B cell (primary cell): ENCODE measurements around the gene RGR. TPM values are rescaled to one million over a fixed set of nuclear protein-coding genes. Genes with fewer than 3 reads are reported as not detected.

Source experiments
- ATAC-seq: fragments of 200-7000 bp; cut with Tn5 transposase; one replicate; pipeline ENCODE4 v1.10.0; 2021; ENCODE audit warnings: low read depth, mild to moderate bottlenecking, moderate number of reproducible peaks, moderate library complexity
- CTCF ChIA-PET: fragments of 350-600 bp; sonication (Branson Sonifier 250); formaldehyde crosslinking; loops from one replicate; lab custom pipeline; 2021; ENCODE audit warnings: antibody characterized with exemption, inconsistent platforms; lab: Charles Lee
- POLR2A ChIA-PET: fragments of 350-600 bp; sonication (Branson Sonifier 250); formaldehyde crosslinking; loops from one replicate; lab custom pipeline; 2021; ENCODE audit warnings: antibody characterized with exemption; lab: Charles Lee
- DNase-seq: peaks from one replicate; pipeline ENCODE4 v3.0.0; 2013
- H2AFZ ChIP-seq: 2 replicates; pipeline ENCODE4 v1.6.1; 2012; ENCODE audit warnings: mild to moderate bottlenecking, low read depth, low read length; ENCODE audit not compliant: insufficient read depth, poor library complexity, severe bottlenecking
- H3K27ac ChIP-seq, 2 donors: 1 replicate in 1 of 2; 2 replicates in 1 of 2; pipeline ENCODE4 v1.5.1; 2012 to 2013; ENCODE audit warnings: low read length in 2 of 2, mild to moderate bottlenecking in 2 of 2, moderate library complexity in 1 of 2
- H3K27me3 ChIP-seq, 4 experiments: fragments of 200-600 bp in 1 of 4; sonication (generic) in 1 of 4; replicated peaks in 1 of 4; 1 replicate in 2 of 4; 2 replicates in 2 of 4; pipeline versions ENCODE4 v1.6.1 to v1.7.0; 2013 to 2016; ENCODE audit warnings: low read length in 3 of 4, mild to moderate bottlenecking in 2 of 4, mixed read lengths in 1 of 4, moderate library complexity in 1 of 4; ENCODE audit not compliant: insufficient read depth in 4 of 4, control insufficient read depth in 3 of 4; ENCODE audit errors: control extremely low read depth in 1 of 4
- H3K36me3 ChIP-seq, 2 experiments: replicated peaks in 1 of 2; 1 replicate in 1 of 2; 2 replicates in 1 of 2; pipeline versions ENCODE4 v1.6.1 to v1.7.1; 2013; ENCODE audit warnings: low read length in 1 of 2; ENCODE audit not compliant: insufficient read depth in 2 of 2, control insufficient read depth in 1 of 2; ENCODE audit errors: control extremely low read depth in 1 of 2, extremely low read depth in 1 of 2
- H3K4me1 ChIP-seq, 2 donors: fragments of 200-600 bp in 1 of 2; sonication (generic) in 1 of 2; 1 replicate in 1 of 2; 2 replicates in 1 of 2; pipeline versions ENCODE4 v1.5.1 to v1.6.1; 2013 to 2017; ENCODE audit warnings: low read length in 2 of 2; ENCODE audit not compliant: control insufficient read depth in 2 of 2, insufficient read depth in 2 of 2
- H3K4me2 ChIP-seq: replicated peaks from 2 replicates; pipeline ENCODE3; 2012; ENCODE audit warnings: mild to moderate bottlenecking, low read depth, low read length; ENCODE audit not compliant: poor library complexity, severe bottlenecking
- H3K4me3 ChIP-seq, 5 experiments: fragments of 200-600 bp in 1 of 5; sonication (generic) in 1 of 5; 1 replicate in 3 of 5; 2 replicates in 2 of 5; pipeline versions ENCODE4 v1.5.1 to v1.7.0; 2011 to 2016; ENCODE audit warnings: low read length in 4 of 5, mild to moderate bottlenecking in 4 of 5, low read depth in 2 of 5, control low read depth in 1 of 5, moderate library complexity in 1 of 5; ENCODE audit not compliant: insufficient read depth in 1 of 5; ENCODE audit errors: control extremely low read depth in 1 of 5, extremely low read depth in 1 of 5
- H3K79me2 ChIP-seq: fragments of 200-600 bp; sonication (generic); one replicate; pipeline ENCODE4 v1.6.0; 2016; ENCODE audit warnings: low read length; ENCODE audit not compliant: control insufficient read depth, insufficient read depth
- H3K9ac ChIP-seq: fragments of 200-600 bp; sonication (generic); 2 replicates; pipeline ENCODE4 v1.6.1; 2017; ENCODE audit warnings: mild to moderate bottlenecking, low read length, moderate library complexity
- H3K9me3 ChIP-seq, 3 donors: one replicate each; pipeline versions ENCODE4 v1.6.1 to v1.7.1; 2013; ENCODE audit warnings: low read length in 2 of 3; ENCODE audit not compliant: control insufficient read depth in 2 of 3, insufficient read depth in 1 of 3; ENCODE audit errors: control extremely low read depth in 1 of 3
- H4K20me1 ChIP-seq: 2 replicates; pipeline ENCODE4 v1.6.0; 2012; ENCODE audit warnings: mild to moderate bottlenecking, low read length; ENCODE audit not compliant: insufficient read depth, control insufficient read depth, poor library complexity, severe bottlenecking
- H3K27ac Mint-ChIP-seq: one replicate; pipeline ENCODE4 v1.8.0; 2021; ENCODE audit warnings: mixed read lengths
- H3K27me3 Mint-ChIP-seq: one replicate; pipeline ENCODE4 v1.8.0; 2021; ENCODE audit warnings: mixed read lengths
- H3K4me1 Mint-ChIP-seq: one replicate; pipeline ENCODE4 v1.8.0; 2021; ENCODE audit warnings: mixed read lengths
- H3K4me3 Mint-ChIP-seq: one replicate; pipeline ENCODE4 v1.8.0; 2021; ENCODE audit warnings: mixed read lengths
- H3K9me3 Mint-ChIP-seq: one replicate; pipeline ENCODE4 v1.8.0; 2022; ENCODE audit warnings: mixed read lengths; ENCODE audit not compliant: insufficient read depth
- CTCF ChIP-seq: fragments of 200-600 bp; IDR thresholded peaks from one replicate; pipeline ENCODE4 v1.8.0; 2022; ENCODE audit warnings: antibody characterized with exemption, mild to moderate bottlenecking
- EZH2 ChIP-seq: IDR thresholded peaks from 2 replicates; pipeline ENCODE4 v1.6.1; 2012; ENCODE audit warnings: borderline replicate concordance, low read depth, mild to moderate bottlenecking, moderate library complexity, low read length; ENCODE audit not compliant: insufficient read depth, poor library complexity, severe bottlenecking
- WGBS: methylation state at CpG from one replicate; pipeline ENCODE4 v1.1.5; 2013; ENCODE audit warnings: missing lambda C conversion rate; ENCODE audit not compliant: insufficient coverage; 5-methylcytosine and 5-hydroxymethylcytosine counted together
- intact Hi-C: fragments of 100-400 bp; cut with micrococcal nuclease; formaldehyde crosslinking; loops from one replicate; pipeline ENCODE4 v1.10.0; 2022
- polyA plus RNA-seq: library from polyadenylated mRNA; depleted of rRNA; stranded (reverse); fragments of >200 nt; gene quantifications from 2 replicates; pipeline ENCODE4 v1.2.3, GENCODE V29; 2012
- total RNA-seq, 2 donors: library from RNA; stranded (reverse); fragments of 120-200 nt in 1 of 2; gene quantifications; 1 replicate in 1 of 2; 2 replicates in 1 of 2; pipeline versions ENCODE4 v1.2.3 to v1.2.4, GENCODE V29; 2013 to 2022

The RGR gene
- total and polyA plus RNA-seq, 2 donors (not counting 1 experiment from before 2014, with no cell fraction given): not detected

GRCh38 chr10:84289521-84290200, 44.8 kb downstream of the RGR start:
- Histone ChIP-seq H3K4me2 (no peak overlapping the region), H3K27ac (no peak overlapping the region), H4K20me1 (no peaks in the 10 kb centered on the region), H3K27me3 (peaks cover 0 to 4% (median 0%) of the 10 kb centered on the region in 4 experiments), H3K4me3 (no peak overlapping the region), H3K79me2 (no peaks in the 10 kb centered on the region), H3K36me3 (no peaks in the 10 kb centered on the region), H3K9ac (no peak overlapping the region), H3K4me1 (no peaks in the 10 kb centered on the region), H3K9me3 (peaks cover 0 to 1% (median 0%) of the 10 kb centered on the region in 3 donors), H2AFZ (no peak overlapping the region)
- no peaks in the 10 kb centered on the region for H3K4me1 Mint-ChIP-seq
- no peak for ATAC-seq
- WGBS: 86% methylated on average over 1 of the region's 1 CpG
- intact Hi-C loops: no loop called here
- no peak overlapping the region for H3K27ac Mint-ChIP-seq
- ChIA-PET CTCF (interaction anchor here (1.4 kb wide), 1 partner anchor 28 kb away, joined by 3 read pairs; no protein-coding TSS in a partner anchor), POLR2A (no interaction called here)
- no peak for DNase-seq
- TF ChIP-seq CTCF: no peak
- no peak for TF ChIP-seq EZH2
- peaks cover 11% of the 10 kb centered on the region for H3K27me3 Mint-ChIP-seq
- no peaks in the 10 kb centered on the region for H3K9me3 Mint-ChIP-seq
- no peak overlapping the region for H3K4me3 Mint-ChIP-seq

GRCh38 chr10:84290235-84290634, 45.4 kb downstream of the RGR start:
- no peak for ATAC-seq
- 72% methylated on average over 3 of the region's 3 CpGs for WGBS
- no peak for DNase-seq
- intact Hi-C loops: no loop called here
- Mint-ChIP-seq H3K4me3 (no peak overlapping the region), H3K27ac (no peak overlapping the region), H3K9me3 (no peaks in the 10 kb centered on the region), H3K27me3 (peaks cover 11% of the 10 kb centered on the region), H3K4me1 (no peaks in the 10 kb centered on the region)
- H3K27me3 ChIP-seq: peaks cover 0 to 4% (median 0%) of the 10 kb centered on the region in 4 experiments
- H3K79me2 ChIP-seq: no peaks in the 10 kb centered on the region
- POLR2A ChIA-PET: no interaction called here
- H3K4me2 ChIP-seq: no peak overlapping the region
- no peak overlapping the region for H3K27ac ChIP-seq
- no peak overlapping the region for H2AFZ ChIP-seq
- no peak overlapping the region for H3K4me3 ChIP-seq
- no peaks in the 10 kb centered on the region for H3K36me3 ChIP-seq
- CTCF ChIA-PET: interaction anchor here (1.4 kb wide), 1 partner anchor 28 kb away, joined by 3 read pairs; no protein-coding TSS in a partner anchor
- no peaks in the 10 kb centered on the region for H3K4me1 ChIP-seq
- H4K20me1 ChIP-seq: no peaks in the 10 kb centered on the region
- H3K9ac ChIP-seq: no peak overlapping the region
- peaks cover 0 to 1% (median 0%) of the 10 kb centered on the region in 3 donors for H3K9me3 ChIP-seq
- no peak for TF ChIP-seq EZH2
- no peak for TF ChIP-seq CTCF
